Trophoblast cell (in vitro differentiated cells and primary cell): Measurements from ENCODE around the gene IRF9.

Experiments used
- DNase-seq, 2 donors: peaks; one replicate each; pipeline ENCODE4 v3.0.0-alpha.2; 2016
- H2AFZ ChIP-seq: 2 replicates; pipeline ENCODE4 v1.6.1; 2013; ENCODE audit warnings: low read length, moderate library complexity, mild to moderate bottlenecking; ENCODE audit not compliant: insufficient read depth, poor library complexity
- H2AK5ac ChIP-seq: 2 replicates; pipeline ENCODE4 v1.6.1; 2013; ENCODE audit warnings: mild to moderate bottlenecking, low read length
- H2BK120ac ChIP-seq: 2 replicates; pipeline ENCODE4 v1.6.1; 2013; ENCODE audit warnings: low read length, mild to moderate bottlenecking, moderate library complexity; ENCODE audit not compliant: insufficient read depth, poor library complexity
- H2BK12ac ChIP-seq: 2 replicates; pipeline ENCODE4 v1.6.1; 2013; ENCODE audit warnings: mild to moderate bottlenecking, low read length, moderate library complexity
- H2BK5ac ChIP-seq: 2 replicates; pipeline ENCODE4 v1.6.1; 2013; ENCODE audit warnings: low read length, low read depth, moderate library complexity, mild to moderate bottlenecking; ENCODE audit not compliant: poor library complexity
- H3K14ac ChIP-seq: 2 replicates; pipeline ENCODE4 v1.6.1; 2013; ENCODE audit warnings: mild to moderate bottlenecking, low read length
- H3K18ac ChIP-seq: 2 replicates; pipeline ENCODE4 v1.6.1; 2013; ENCODE audit warnings: mild to moderate bottlenecking, low read length
- H3K23ac ChIP-seq: 2 replicates; pipeline ENCODE4 v1.6.1; 2013; ENCODE audit warnings: low read length
- H3K27ac ChIP-seq: 2 replicates; pipeline ENCODE4 v1.5.1; 2013; ENCODE audit warnings: low read depth, mild to moderate bottlenecking, inconsistent platforms, low read length, moderate library complexity
- H3K27me3 ChIP-seq: 2 replicates; pipeline ENCODE4 v1.6.1; 2013; ENCODE audit warnings: inconsistent platforms, mild to moderate bottlenecking, low read length, moderate library complexity; ENCODE audit not compliant: insufficient read depth
- H3K36me3 ChIP-seq, 2 experiments: 1 replicate in 1 of 2; 2 replicates in 1 of 2; pipeline ENCODE4 v1.6.1; 2013; ENCODE audit warnings: low read length in 2 of 2, mild to moderate bottlenecking in 2 of 2, moderate library complexity in 1 of 2; ENCODE audit not compliant: insufficient read depth in 2 of 2, control insufficient read depth in 1 of 2
- H3K4ac ChIP-seq: 2 replicates; pipeline ENCODE4 v1.6.1; 2013; ENCODE audit warnings: low read depth, mild to moderate bottlenecking, low read length, moderate library complexity
- H3K4me1 ChIP-seq, 2 experiments: 1 replicate in 1 of 2; 2 replicates in 1 of 2; pipeline ENCODE4 v1.6.1; 2013; ENCODE audit warnings: low read length in 2 of 2, mild to moderate bottlenecking in 2 of 2, moderate library complexity in 1 of 2; ENCODE audit not compliant: insufficient read depth in 2 of 2, control insufficient read depth in 1 of 2
- H3K4me2 ChIP-seq: 2 replicates; pipeline ENCODE4 v1.6.1; 2013; ENCODE audit warnings: inconsistent platforms, mild to moderate bottlenecking, low read length, moderate library complexity
- H3K4me3 ChIP-seq: 2 replicates; pipeline ENCODE4 v1.5.1; 2013; ENCODE audit warnings: mild to moderate bottlenecking, low read depth, low read length, inconsistent platforms
- H3K79me1 ChIP-seq: one replicate; pipeline ENCODE4 v1.6.1; 2013; ENCODE audit warnings: low read length
- H3K79me2 ChIP-seq: 2 replicates; pipeline ENCODE4 v1.6.1; 2013; ENCODE audit warnings: low read length, mild to moderate bottlenecking; ENCODE audit not compliant: control insufficient read depth, insufficient read depth, poor library complexity
- H3K9ac ChIP-seq: 2 replicates; pipeline ENCODE4 v1.6.1; 2013; ENCODE audit warnings: mild to moderate bottlenecking, low read length
- H3K9me3 ChIP-seq: 2 replicates; pipeline ENCODE4 v1.6.1; 2013; ENCODE audit warnings: low read depth, mild to moderate bottlenecking, control low read depth, inconsistent platforms, low read length; ENCODE audit not compliant: insufficient read depth
- H4K12ac ChIP-seq: 2 replicates; pipeline ENCODE4 v1.6.1; 2013; ENCODE audit warnings: low read depth, mild to moderate bottlenecking, low read length, moderate library complexity
- H4K8ac ChIP-seq: 2 replicates; pipeline ENCODE4 v1.6.1; 2013; ENCODE audit warnings: low read depth, mild to moderate bottlenecking, low read length, moderate library complexity
- H4K91ac ChIP-seq: one replicate; pipeline ENCODE4 v1.6.1; 2013; ENCODE audit warnings: low read depth, mild to moderate bottlenecking, low read length, moderate library complexity
- WGBS: extraction: QIAGEN DNeasy Blood & Tissue Kit; methylation state at CpG from one replicate; pipeline ENCODE4 v1.1.7; 2013; ENCODE audit warnings: missing lambda C conversion rate; ENCODE audit not compliant: insufficient read length, insufficient coverage; ENCODE audit errors: extremely low coverage; 5-methylcytosine and 5-hydroxymethylcytosine counted together

Gene IRF9

DNA sequence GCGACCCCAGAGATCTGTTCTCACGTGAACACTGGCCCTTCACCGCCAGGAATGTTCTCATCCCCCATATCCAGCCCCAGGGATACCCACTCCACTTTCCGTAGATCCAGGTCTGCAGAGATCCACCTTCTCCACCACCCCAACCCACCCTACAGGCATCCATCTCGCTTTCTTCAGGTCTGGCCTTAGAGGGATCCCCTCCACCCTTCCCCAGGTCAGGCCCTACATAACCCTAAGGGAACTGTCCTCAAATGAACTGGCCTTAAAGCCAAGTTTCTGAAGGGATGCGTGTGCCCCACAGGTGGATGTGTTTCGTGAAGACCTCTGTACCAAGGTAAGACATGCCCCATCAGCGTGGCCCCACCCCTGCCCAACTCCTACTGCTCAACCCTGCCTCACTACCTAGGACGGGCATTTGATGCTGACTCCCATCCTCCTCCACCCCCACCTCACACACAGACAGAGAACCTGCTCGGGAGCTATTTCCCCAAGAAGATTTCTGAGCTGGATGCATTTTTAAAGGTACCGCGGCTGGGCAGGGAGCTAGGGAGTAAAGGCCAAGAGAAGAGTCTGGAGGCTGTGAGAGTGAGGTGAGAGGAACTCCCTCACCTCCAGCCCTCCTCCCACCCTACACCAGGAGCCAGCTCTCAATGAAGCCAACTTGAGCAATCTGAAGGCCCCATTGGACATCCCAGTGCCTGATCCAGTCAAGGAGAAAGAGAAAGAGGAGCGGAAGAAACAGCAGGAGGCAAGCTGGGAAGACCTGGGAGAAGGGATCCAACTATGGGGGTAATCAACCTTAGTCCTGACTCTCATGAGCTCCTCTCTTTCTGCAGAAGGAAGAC is 24.2 kb upstream of the IRF9 start:
- Histone ChIP-seq H4K12ac (no peak overlapping the region), H3K9ac (no peak overlapping the region), H3K79me1 (peaks cover 13% of the 10 kb centered on the region), H4K8ac (no peak overlapping the region), H3K4me2 (peak overlapping the region; percentile 78), H3K4ac (no peak overlapping the region), H2BK12ac (no peak overlapping the region), H2AK5ac (peak overlapping the region; percentile 20), H2BK120ac (no peak overlapping the region), H3K4me3 (no peak overlapping the region), H3K14ac (peak overlapping the region; percentile 46), H4K91ac (peak overlapping the region; percentile 67), H3K9me3 (peaks cover 1% of the 10 kb centered on the region), H3K27ac (no peak overlapping the region), H3K23ac (no peak overlapping the region), H3K79me2 (peaks cover 8% of the 10 kb centered on the region), H3K27me3 (no peaks in the 10 kb centered on the region), H2BK5ac (no peak overlapping the region), H3K18ac (peak overlapping the region; percentile 54), H3K4me1 (peaks cover 6 to 10% of the 10 kb centered on the region in 2 experiments), H3K36me3 (peaks cover 19% of the 10 kb centered on the region in 2 experiments), H2AFZ (no peak overlapping the region)
- no peak for DNase-seq
- WGBS, result no CpG with 5 or more reads among the region's 13 CpGs

- H3K27ac ChIP-seq, result no peak overlapping the region
Measured at GRCh38 chr14:24137529-24138395, 23.3 kb upstream of the IRF9 start.

GRCh38 chr14:24138396-24139271 is 22.4 kb upstream of the IRF9 start:
- Histone ChIP-seq H3K79me2 (peaks cover 8% of the 10 kb centered on the region), H3K9me3 (peaks cover 1% of the 10 kb centered on the region), H3K23ac (no peak overlapping the region), H3K14ac (no peak overlapping the region), H3K27me3 (no peaks in the 10 kb centered on the region), H2BK120ac (no peak overlapping the region), H3K4me3 (no peak overlapping the region), H2BK12ac (no peak overlapping the region), H3K27ac (no peak overlapping the region), H4K12ac (no peak overlapping the region), H3K4ac (no peak overlapping the region), H3K18ac (no peak overlapping the region), H3K4me2 (no peak overlapping the region), H2AFZ (no peak overlapping the region), H3K9ac (no peak overlapping the region), H4K91ac (no peak overlapping the region), H4K8ac (no peak overlapping the region), H3K79me1 (peaks cover 13% of the 10 kb centered on the region), H3K36me3 (peaks cover 19% of the 10 kb centered on the region in 2 experiments), H3K4me1 (peaks cover 6 to 10% of the 10 kb centered on the region in 2 experiments), H2AK5ac (no peak overlapping the region), H2BK5ac (no peak overlapping the region)
- DNase-seq, result no peak
- WGBS, result no CpG with 5 or more reads among the region's 13 CpGs

More at GRCh38 chr14:24137529-24138395, 23.3 kb upstream of the IRF9 start:
- Histone ChIP-seq H3K4ac (no peak overlapping the region), H3K79me2 (peaks cover 8% of the 10 kb centered on the region), H2BK12ac (no peak overlapping the region), H4K91ac (no peak overlapping the region), H3K27me3 (no peaks in the 10 kb centered on the region), H4K8ac (no peak overlapping the region), H2BK120ac (no peak overlapping the region), H2AK5ac (no peak overlapping the region), H3K4me1 (peaks cover 6 to 10% of the 10 kb centered on the region in 2 experiments), H3K4me2 (no peak overlapping the region), H2AFZ (no peak overlapping the region), H2BK5ac (no peak overlapping the region), H3K14ac (no peak overlapping the region), H4K12ac (no peak overlapping the region), H3K36me3 (peaks cover 19% of the 10 kb centered on the region in 2 experiments), H3K9ac (no peak overlapping the region), H3K9me3 (peaks cover 1% of the 10 kb centered on the region), H3K23ac (no peak overlapping the region), H3K4me3 (no peak overlapping the region), H3K79me1 (peaks cover 13% of the 10 kb centered on the region), H3K18ac (no peak overlapping the region)
- no peak for DNase-seq
- WGBS, result no CpG with 5 or more reads among the region's 8 CpGs
